Body of pancreas (tissue), 4 donors: ENCODE data around the gene RBMS3. TPM values are rescaled to one million over a fixed set of nuclear protein-coding genes. Genes with fewer than 3 reads are reported as not detected.

Experiments
- ATAC-seq: fragments of 150-250 bp; one replicate; pipeline ENCODE4 v1.9.1; 2016
- DNase-seq, 4 donors: peaks; one replicate each; pipeline ENCODE4 v3.0.0-alpha.2; 2019
- H3K27ac ChIP-seq, 4 donors: fragments of 200-600 bp; sonication (generic); 1 replicate in 3 of 4; 2 replicates in 1 of 4; pipeline versions ENCODE4 v1.5.1 to v1.6.1; 2016 to 2019; ENCODE audit warnings: mild to moderate bottlenecking in 1 of 4, mixed read lengths in 1 of 4, moderate library complexity in 1 of 4
- H3K27me3 ChIP-seq, 2 donors: fragments of 200-600 bp; sonication (generic); one replicate each; pipeline ENCODE4 v1.6.0; 2016; ENCODE audit warnings: mild to moderate bottlenecking in 1 of 2
- H3K36me3 ChIP-seq, 2 donors: fragments of 200-600 bp; sonication (generic); replicated peaks in 1 of 2; 2 replicates each; pipeline ENCODE4 v1.5.1; 2016; ENCODE audit warnings: low read depth in 2 of 2; ENCODE audit not compliant: insufficient read depth in 1 of 2
- H3K4me1 ChIP-seq: fragments of 200-600 bp; sonication (generic); one replicate; pipeline ENCODE4 v1.6.0; 2016
- H3K4me3 ChIP-seq, 2 donors: fragments of 200-600 bp; sonication (generic); 1 replicate in 1 of 2; 2 replicates in 1 of 2; pipeline ENCODE4 v1.5.1; 2016 to 2019
- H3K9me3 ChIP-seq, 3 donors: fragments of 200-600 bp; sonication (generic); 1 replicate in 2 of 3; 2 replicates in 1 of 3; pipeline ENCODE4 v1.5.1; 2016
- CTCF ChIP-seq, 7 experiments: fragments of 450-650 bp in 4 of 7; fragments of 200-600 bp in 3 of 7; sonication (generic) in 3 of 7; IDR thresholded peaks; one replicate each; pipeline ENCODE4 v1.5.1; 2016 to 2019; ENCODE audit warnings: antibody characterized with exemption in 7 of 7
- POLR2A ChIP-seq, 3 donors: fragments of 450-650 bp; IDR thresholded peaks; one replicate each; pipeline ENCODE4 v1.6.1; 2016; ENCODE audit warnings: antibody characterized with exemption in 3 of 3, mild to moderate bottlenecking in 2 of 3
- WGBS, 2 donors: methylation state at CpG; one replicate each; pipeline ENCODE4 v1.1.5; 2017; 5-methylcytosine and 5-hydroxymethylcytosine counted together
- intact Hi-C: fragments of 100-400 bp; cut with DNase I; formaldehyde crosslinking; loops from one replicate; pipeline ENCODE4 v1.15.1; 2023
- total RNA-seq, 2 donors: library from RNA; depleted of rRNA; stranded (reverse); fragments of >200 nt; gene quantifications; one replicate each; pipeline ENCODE4 v1.1.0, GENCODE V29; 2016

Gene RBMS3
- total RNA-seq, 2 donors from 2014 or later, result 17.4 to 29.7 TPM

GRCh38 chr3:29642393-29643033 lies 361.6 kb downstream of the RBMS3 start:
- Histone ChIP-seq H3K4me1 (no peaks in the 10 kb centered on the region), H3K4me3 (no peak overlapping the region), H3K36me3 (no peaks in the 10 kb centered on the region), H3K27me3 (no peaks in the 10 kb centered on the region), H3K9me3 (no peaks in the 10 kb centered on the region), H3K27ac (no peak overlapping the region)
- intact Hi-C loops, result no loop called here
- WGBS, 2 donors, result 51 to 75% methylated on average over 5 of the region's 5 CpGs
- ATAC-seq (no peak), DNase-seq (no peak)
- TF ChIP-seq CTCF (IDR thresholded peaks at IDR 0.05) (no peak), POLR2A (IDR thresholded peaks at IDR 0.05) (no peak)

GRCh38 chr3:29643034-29643425 lies 362.2 kb downstream of the RBMS3 start:
- DNase-seq, result no peak
- H3K27ac ChIP-seq, result no peak overlapping the region
- H3K4me1 ChIP-seq, result no peaks in the 10 kb centered on the region
- no peak overlapping the region for H3K4me3 ChIP-seq
- intact Hi-C loops, result no loop called here
- WGBS, 2 donors, result 73 to 88% methylated on average over 3 of the region's 3 CpGs
- H3K27me3 ChIP-seq, result no peaks in the 10 kb centered on the region
- TF ChIP-seq POLR2A (IDR thresholded peaks at IDR 0.05), result no peak
- no peak for TF ChIP-seq CTCF (IDR thresholded peaks at IDR 0.05)
- H3K9me3 ChIP-seq, result no peaks in the 10 kb centered on the region
- ATAC-seq, result no peak
- no peaks in the 10 kb centered on the region for H3K36me3 ChIP-seq

- Histone ChIP-seq H3K4me3 (no peak overlapping the region), H3K9me3 (no peaks in the 10 kb centered on the region), H3K36me3 (no peaks in the 10 kb centered on the region), H3K4me1 (no peaks in the 10 kb centered on the region), H3K27ac (no peak overlapping the region), H3K27me3 (no peaks in the 10 kb centered on the region)
- intact Hi-C loops, result no loop called here
- DNase-seq, result no peak
- ATAC-seq, result no peak
- no peak for TF ChIP-seq POLR2A (IDR thresholded peaks at IDR 0.05)
- TF ChIP-seq CTCF (IDR thresholded peaks at IDR 0.05), result no peak
- 79 to 82% methylated on average over 6 of the region's 6 CpGs for WGBS, 2 donors
Observed at GRCh38 chr3:29644261-29644660, 363.4 kb downstream of the RBMS3 start.

- H3K27ac ChIP-seq, result no peak overlapping the region
- ATAC-seq, result no peak
- WGBS, 2 donors, result 36 to 37% methylated on average over 3 of the region's 3 CpGs
Observed at GRCh38 chr3:29644956-29645636, 364.2 kb downstream of the RBMS3 start.

More at GRCh38 chr3:29644956-29645636, 364.2 kb downstream of the RBMS3 start:
- intact Hi-C loops, result no loop called here
- TF ChIP-seq POLR2A (IDR thresholded peaks at IDR 0.05) (no peak), CTCF (IDR thresholded peaks at IDR 0.05) (no peak)
- H3K36me3 ChIP-seq, result no peaks in the 10 kb centered on the region
- DNase-seq, result no peak
- H3K4me1 ChIP-seq, result no peaks in the 10 kb centered on the region
- H3K4me3 ChIP-seq, result no peak overlapping the region
- H3K9me3 ChIP-seq, result no peaks in the 10 kb centered on the region
- no peaks in the 10 kb centered on the region for H3K27me3 ChIP-seq
